HG02678 (cell line): Measurements from ENCODE around the gene ISM1.

Experiments used
- ATAC-seq: cut with Tn5 transposase; IDR thresholded peaks from one replicate; pipeline ENCODE4 v1.9.1; 2021; ENCODE audit warnings: mild to moderate bottlenecking, moderate library complexity; ENCODE audit not compliant: unreplicated experiment

ISM1 gene

GRCh38 chr20:13340088-13340487 lies 119.0 kb downstream of the ISM1 start:
- no peak for ATAC-seq

GRCh38 chr20:13341737-13342393 lies 120.8 kb downstream of the ISM1 start:
- peak; percentile 53 for ATAC-seq

- ATAC-seq = no peak
Observed at GRCh38 chr20:13342469-13343242, 121.6 kb downstream of the ISM1 start.

GRCh38 chr20:13344671-13345070 lies 123.6 kb downstream of the ISM1 start:
- ATAC-seq = no peak

GRCh38 chr20:13348311-13349234 lies 127.5 kb downstream of the ISM1 start:
- no peak for ATAC-seq

GRCh38 chr20:13349235-13349604 lies 128.1 kb downstream of the ISM1 start:
- ATAC-seq = no peak
